SU-DHL-6 (cell line): ENCODE measurements around the gene RC3H1.
"Not testable (repeated sequence)": the region's sequence is repeated elsewhere in the genome, so short reads cannot be mapped to it uniquely, and the experiment has no call there.

Source experiments
- H2AFZ ChIP-seq: fragments of 200-600 bp; sonication (generic); 2 replicates; pipeline ENCODE4 v1.6.1; 2014; ENCODE audit warnings: low read depth, mild to moderate bottlenecking, moderate library complexity, mixed read lengths, antibody characterized with exemption, low read length; ENCODE audit not compliant: severe bottlenecking
- H3F3A ChIP-seq: fragments of 200-600 bp; shearing (Covaris generic); 2 replicates; pipeline ENCODE4 v1.6.0; 2016; ENCODE audit warnings: antibody characterized with exemption, mild to moderate bottlenecking; ENCODE audit not compliant: insufficient read depth
- H3K27ac ChIP-seq: fragments of 200-600 bp; sonication (generic); 2 replicates; pipeline ENCODE4 v1.5.1; 2016; ENCODE audit warnings: low read depth, mild to moderate bottlenecking, low read length, moderate library complexity, mixed read lengths
- H3K27me3 ChIP-seq: fragments of 200-600 bp; sonication (generic), shearing (Covaris generic); 2 replicates; pipeline ENCODE4 v1.6.0; 2014; ENCODE audit warnings: mild to moderate bottlenecking, low read length
- H3K36me3 ChIP-seq: fragments of 200-600 bp; sonication (generic); 2 replicates; pipeline ENCODE4 v1.6.1; 2014; ENCODE audit warnings: mild to moderate bottlenecking, low read length, mixed read lengths
- H3K4me2 ChIP-seq: fragments of 300-600, 200-600 bp; shearing (Covaris generic), sonication (generic); 2 replicates; pipeline ENCODE4 v1.6.0; 2014; ENCODE audit warnings: low read length, low read depth, mild to moderate bottlenecking; ENCODE audit not compliant: poor library complexity, severe bottlenecking
- H3K4me3 ChIP-seq: fragments of 200-600 bp; sonication (generic); 2 replicates; pipeline ENCODE4 v1.5.1; 2014; ENCODE audit warnings: antibody characterized with exemption, low read length, mild to moderate bottlenecking, mixed read lengths; ENCODE audit not compliant: insufficient read depth, poor library complexity, severe bottlenecking
- H3K79me2 ChIP-seq: fragments of 200-600 bp; sonication (generic); 2 replicates; pipeline ENCODE4 v1.6.1; 2014; ENCODE audit warnings: mild to moderate bottlenecking, low read length, moderate library complexity; ENCODE audit not compliant: insufficient read depth
- H3K9ac ChIP-seq: fragments of 200-600 bp; sonication (generic); 2 replicates; pipeline ENCODE4 v1.7.0; 2014; ENCODE audit warnings: mild to moderate bottlenecking, low read length
- H3K9me2 ChIP-seq: fragments of 200-600 bp; sonication (generic); replicated peaks from 2 replicates; pipeline ENCODE4 v1.6.1; 2014; ENCODE audit warnings: low read length; ENCODE audit not compliant: insufficient read depth
- H3K9me3 ChIP-seq: fragments of 200-600 bp; sonication (generic); 2 replicates; pipeline ENCODE4 v1.6.1; 2014; ENCODE audit warnings: low read length, mixed read lengths; ENCODE audit not compliant: insufficient read depth
- H4K20me1 ChIP-seq: fragments of 200-600 bp; sonication (generic); 2 replicates; pipeline ENCODE4 v1.6.1; 2014; ENCODE audit warnings: low read depth, mild to moderate bottlenecking, antibody characterized with exemption, low read length, moderate library complexity, mixed read lengths
- CTCF ChIP-seq: fragments of 200-600 bp; sonication (generic); IDR thresholded peaks from one replicate; pipeline ENCODE4 v1.5.1; 2017; ENCODE audit warnings: antibody characterized with exemption, mild to moderate bottlenecking, low read length, moderate library complexity; ENCODE audit not compliant: insufficient read depth, poor library complexity, severe bottlenecking
- EZH2phosphoT487 ChIP-seq: fragments of 200-600 bp; sonication (generic), shearing (Covaris generic); conservative IDR thresholded peaks from 2 replicates; pipeline ENCODE4 v1.6.1; 2018; ENCODE audit warnings: mild to moderate bottlenecking, antibody characterized with exemption, low read length, moderate library complexity, mixed read lengths

Gene RC3H1

DNA sequence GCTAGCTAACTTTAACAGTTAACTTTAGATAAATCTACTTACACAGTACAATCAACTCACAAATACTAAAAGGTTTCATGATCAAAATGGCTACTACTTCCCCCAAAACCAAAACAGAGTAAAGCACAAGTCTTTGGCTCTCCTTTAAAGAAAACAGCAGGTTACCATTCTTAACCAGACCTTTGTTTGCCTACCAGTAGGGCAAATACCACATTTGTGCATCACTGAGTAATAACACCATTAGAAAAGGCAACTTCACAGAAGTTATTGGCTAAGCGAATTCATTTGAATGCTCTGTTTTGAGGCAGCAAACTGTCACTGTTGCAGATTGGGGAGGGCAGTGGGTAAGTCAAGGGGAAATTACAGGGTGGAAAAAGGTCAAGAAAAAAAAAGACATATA is 87.7 kb downstream of the RC3H1 start:
- H3K27ac ChIP-seq = no peak overlapping the region
- no peaks in the 10 kb centered on the region for H3K9me3 ChIP-seq
- H3K36me3 ChIP-seq = peaks cover 37% of the 10 kb centered on the region

GRCh38 chr1:173930541-173930940 is 91.6 kb downstream of the RC3H1 start:
- not testable (repeated sequence) for H3F3A ChIP-seq, H4K20me1 ChIP-seq, H3K4me3 ChIP-seq, H3K79me2 ChIP-seq, H3K9ac ChIP-seq, H2AFZ ChIP-seq, H3K9me2 ChIP-seq, H3K9me3 ChIP-seq, H3K27me3 ChIP-seq, H3K27ac ChIP-seq, H3K4me2 ChIP-seq
- H3K36me3 ChIP-seq = peaks cover 20% of the 10 kb centered on the region

More for the DNA sequence above, 87.7 kb downstream of the RC3H1 start:
- Histone ChIP-seq H3K4me3 (no peak overlapping the region), H3F3A (peaks cover 4% of the 10 kb centered on the region; the same call in 1 of the 2 replicates), H3K27me3 (no peaks in the 10 kb centered on the region), H2AFZ (no peak overlapping the region), H4K20me1 (no peaks in the 10 kb centered on the region), H3K9me2 (no peaks in the 10 kb centered on the region), H3K4me2 (no peak overlapping the region), H3K79me2 (no peaks in the 10 kb centered on the region), H3K9ac (no peak overlapping the region)
- TF ChIP-seq EZH2phosphoT487 (no peak), CTCF (no peak)

DNA sequence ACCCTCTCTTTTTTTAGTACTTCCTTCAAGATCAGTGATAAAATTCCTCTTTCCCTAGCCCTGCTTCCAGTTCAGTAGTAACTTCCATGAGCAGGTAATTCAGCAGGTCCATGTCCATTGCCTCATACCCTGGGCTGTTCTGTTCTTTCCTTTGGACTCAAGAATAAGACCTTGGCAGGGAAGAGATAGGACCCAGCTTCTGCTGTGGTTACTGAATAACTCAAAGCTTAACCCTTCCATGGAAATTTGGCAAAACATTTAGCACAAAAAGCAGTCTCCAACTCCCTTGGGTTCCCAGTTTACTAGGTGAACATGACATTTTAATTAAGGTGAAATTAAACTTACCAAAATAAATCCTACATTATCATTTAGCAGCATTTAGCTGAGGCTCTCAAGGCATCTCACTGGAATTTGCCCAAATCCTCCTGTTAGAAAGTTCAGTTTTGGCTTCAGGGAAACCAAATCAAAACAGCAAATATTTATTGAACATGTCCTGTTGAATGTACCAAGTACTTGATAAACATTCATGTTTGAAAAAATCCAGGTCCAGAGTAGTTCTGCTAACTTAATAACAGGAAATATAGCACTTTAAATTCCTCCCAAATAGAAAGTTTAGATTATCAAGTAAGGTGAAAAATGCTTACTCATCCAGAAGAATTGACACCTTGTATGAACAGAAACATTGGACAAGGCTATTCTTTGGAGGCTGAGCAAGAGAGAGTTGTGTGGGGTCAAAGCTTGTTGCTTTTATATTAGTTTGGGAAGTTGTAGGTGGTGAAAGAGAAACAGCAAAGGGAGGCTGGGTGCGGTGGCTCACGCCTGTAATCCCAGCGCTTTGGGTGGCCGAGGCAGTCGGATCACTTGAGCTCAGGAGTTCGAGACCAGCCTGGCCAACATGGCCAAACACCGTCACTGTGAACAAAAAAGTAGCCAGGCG is 96.6 kb downstream of the RC3H1 start:
- no peaks in the 10 kb centered on the region for H4K20me1 ChIP-seq
- H3K27me3 ChIP-seq = no peaks in the 10 kb centered on the region
- no peaks in the 10 kb centered on the region for H3F3A ChIP-seq
- no peaks in the 10 kb centered on the region for H3K79me2 ChIP-seq
- H3K4me2 ChIP-seq = no peak overlapping the region
- no peak overlapping the region for H3K4me3 ChIP-seq
- TF ChIP-seq CTCF (no peak), EZH2phosphoT487 (no peak)
- no peak overlapping the region for H3K9ac ChIP-seq
- no peak overlapping the region for H2AFZ ChIP-seq
- H3K9me2 ChIP-seq = no peaks in the 10 kb centered on the region
- H3K36me3 ChIP-seq = no peaks in the 10 kb centered on the region
- H3K27ac ChIP-seq = no peak overlapping the region
- no peaks in the 10 kb centered on the region for H3K9me3 ChIP-seq

DNA sequence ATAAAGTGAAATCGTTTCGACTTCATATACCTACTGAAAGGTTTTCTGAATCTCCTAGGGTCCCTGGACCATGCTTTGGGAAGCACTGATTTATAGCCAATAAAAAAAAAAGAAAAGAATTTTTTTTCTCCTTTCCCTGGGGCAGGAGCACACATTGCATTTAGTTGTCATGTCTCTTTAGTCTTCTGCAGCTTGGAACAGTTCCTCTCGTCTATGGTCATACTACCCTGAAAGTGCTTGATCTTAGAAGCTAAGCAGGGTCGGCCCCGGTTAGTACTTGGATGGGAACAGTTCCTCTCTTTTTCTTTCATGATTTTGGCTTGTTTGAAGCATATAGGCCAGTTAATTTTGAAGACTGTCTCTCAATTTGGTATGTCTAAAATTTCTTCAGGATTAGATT is 101.3 kb downstream of the RC3H1 start:
- Histone ChIP-seq H3K9me2 (no peaks in the 10 kb centered on the region), H3F3A (no peaks in the 10 kb centered on the region), H3K4me3 (no peak overlapping the region), H3K4me2 (no peak overlapping the region), H3K9me3 (no peaks in the 10 kb centered on the region), H3K79me2 (no peaks in the 10 kb centered on the region), H4K20me1 (no peaks in the 10 kb centered on the region), H3K27me3 (no peaks in the 10 kb centered on the region), H3K9ac (no peak overlapping the region), H3K27ac (no peak overlapping the region), H2AFZ (no peak overlapping the region), H3K36me3 (no peaks in the 10 kb centered on the region)
- TF ChIP-seq CTCF (no peak), EZH2phosphoT487 (no peak)
